HG03097 (cell line): ENCODE results near the gene DHFR.

Experiments used
- ATAC-seq: cut with Tn5 transposase; IDR thresholded peaks from one replicate; pipeline ENCODE4 v1.9.1; 2021; ENCODE audit not compliant: unreplicated experiment, low FRiP score

DHFR gene

GRCh38 chr5:80656425-80656824 lies 1.6 kb upstream of the DHFR start:
- ATAC-seq = no peak

- no peak for ATAC-seq
Measured at GRCh38 chr5:80655231-80655774, 520 bp upstream of the DHFR start.

- no peak for ATAC-seq
Measured at GRCh38 chr5:80654054-80654390, 761 bp downstream of the DHFR start.

GRCh38 chr5:80653502-80653901 lies 1.3 kb downstream of the DHFR start:
- no peak for ATAC-seq

- ATAC-seq = no peak
Measured at GRCh38 chr5:80646926-80647325, 7.9 kb downstream of the DHFR start.

GRCh38 chr5:80644900-80645299 lies 9.9 kb downstream of the DHFR start:
- ATAC-seq = no peak

- ATAC-seq = no peak
Measured at GRCh38 chr5:80641353-80641752, 13.4 kb downstream of the DHFR start.

- ATAC-seq = no peak
Measured at GRCh38 chr5:80634193-80634592, 20.6 kb downstream of the DHFR start.

- no peak for ATAC-seq
Measured at GRCh38 chr5:80632700-80633099, 22.1 kb downstream of the DHFR start.

GRCh38 chr5:80631278-80632259 lies 23.2 kb downstream of the DHFR start:
- no peak for ATAC-seq

GRCh38 chr5:80629281-80629680 lies 25.5 kb downstream of the DHFR start:
- ATAC-seq = no peak

GRCh38 chr5:80625230-80625629 lies 29.6 kb downstream of the DHFR start:
- ATAC-seq = no peak

- ATAC-seq = no peak
Measured at GRCh38 chr5:80623999-80624398, 30.8 kb downstream of the DHFR start.

GRCh38 chr5:80622756-80623155 lies 32.0 kb downstream of the DHFR start:
- no peak for ATAC-seq

- ATAC-seq = no peak
Measured at GRCh38 chr5:80620211-80620610, 34.6 kb downstream of the DHFR start.

GRCh38 chr5:80619086-80619485 lies 35.7 kb downstream of the DHFR start:
- ATAC-seq = no peak

GRCh38 chr5:80618438-80618837 lies 36.3 kb downstream of the DHFR start:
- ATAC-seq = no peak

GRCh38 chr5:80615266-80615914 lies 39.4 kb downstream of the DHFR start:
- no peak for ATAC-seq

- ATAC-seq = no peak
Measured at GRCh38 chr5:80609692-80610091, 45.1 kb downstream of the DHFR start.

- ATAC-seq = no peak
Measured at GRCh38 chr5:80608731-80609130, 46.1 kb downstream of the DHFR start.

GRCh38 chr5:80607832-80608231 lies 47.0 kb downstream of the DHFR start:
- ATAC-seq = peak; percentile 81

GRCh38 chr5:80607343-80607742 lies 47.4 kb downstream of the DHFR start:
- ATAC-seq = no peak
